Activated CD8-positive, alpha-beta memory T cell treated with anti-CD3 and anti-CD28 coated beads for 36 hours (primary cell): ENCODE measurements around the gene NFYC. TPM values are rescaled to one million over a fixed set of nuclear protein-coding genes. Genes with fewer than 3 reads are reported as not detected.

ENCODE experiments used
- CTCF ChIA-PET: fragments of 350-600 bp; sonication (Branson Sonifier 250); formaldehyde crosslinking; loops from one replicate; lab custom pipeline; 2021; ENCODE audit warnings: antibody characterized with exemption; lab: Charles Lee
- POLR2A ChIA-PET: fragments of 350-600 bp; sonication (Branson Sonifier 250); formaldehyde crosslinking; loops from one replicate; lab custom pipeline; 2021; ENCODE audit warnings: antibody characterized with exemption; lab: Charles Lee
- total RNA-seq, 2 experiments: library from RNA; stranded (reverse); gene quantifications; one replicate each; pipeline ENCODE4 v1.2.3, GENCODE V29; 2021

NFYC gene
- total RNA-seq, 2 experiments from 2014 or later, result 56.5 to 67.9 TPM

DNA sequence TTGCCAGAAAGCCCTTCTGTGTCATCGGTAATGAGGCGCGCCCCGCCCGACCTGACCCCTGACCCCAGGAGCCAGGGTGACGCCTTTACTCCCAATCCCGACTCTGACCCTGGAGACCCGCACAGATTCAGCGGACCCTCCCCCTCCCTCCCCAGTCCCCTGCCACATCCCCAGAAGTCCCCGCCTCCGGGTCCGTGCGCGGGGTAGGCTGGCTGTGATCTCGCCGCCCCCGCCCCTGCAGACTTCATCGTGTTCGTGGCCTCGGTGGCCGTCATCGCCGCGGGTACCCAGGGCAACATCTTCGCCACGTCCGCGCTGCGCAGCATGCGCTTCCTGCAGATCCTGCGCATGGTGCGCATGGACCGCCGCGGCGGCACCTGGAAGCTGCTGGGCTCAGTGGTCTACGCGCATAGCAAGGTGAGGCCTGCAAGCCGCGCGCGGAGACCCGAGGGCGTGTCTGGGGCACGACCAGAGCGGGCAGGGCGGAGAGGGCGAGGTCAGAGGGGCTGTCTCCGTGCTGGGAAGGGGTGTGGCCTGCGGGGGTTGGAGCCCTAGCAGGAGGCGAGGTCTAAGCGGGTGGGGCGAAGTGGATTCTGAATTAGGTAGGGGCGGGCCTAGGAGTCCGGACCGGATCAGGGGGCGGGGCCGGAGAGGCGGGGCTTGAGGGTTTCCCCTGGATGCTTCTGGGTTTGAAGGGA, 126.9 kb downstream of the NFYC start:
- ChIA-PET CTCF (interaction anchor here (1.4 to 2.1 kb wide), 2 partner anchors 11 to 44 kb away, joined by 3 to 4 read pairs; no protein-coding TSS in a partner anchor), POLR2A (no interaction called here)

- POLR2A ChIA-PET, result no interaction called here
- CTCF ChIA-PET, result no interaction called here
These were observed 127.6 kb downstream of the NFYC start for GRCh38 chr1:40819101-40819500.

DNA sequence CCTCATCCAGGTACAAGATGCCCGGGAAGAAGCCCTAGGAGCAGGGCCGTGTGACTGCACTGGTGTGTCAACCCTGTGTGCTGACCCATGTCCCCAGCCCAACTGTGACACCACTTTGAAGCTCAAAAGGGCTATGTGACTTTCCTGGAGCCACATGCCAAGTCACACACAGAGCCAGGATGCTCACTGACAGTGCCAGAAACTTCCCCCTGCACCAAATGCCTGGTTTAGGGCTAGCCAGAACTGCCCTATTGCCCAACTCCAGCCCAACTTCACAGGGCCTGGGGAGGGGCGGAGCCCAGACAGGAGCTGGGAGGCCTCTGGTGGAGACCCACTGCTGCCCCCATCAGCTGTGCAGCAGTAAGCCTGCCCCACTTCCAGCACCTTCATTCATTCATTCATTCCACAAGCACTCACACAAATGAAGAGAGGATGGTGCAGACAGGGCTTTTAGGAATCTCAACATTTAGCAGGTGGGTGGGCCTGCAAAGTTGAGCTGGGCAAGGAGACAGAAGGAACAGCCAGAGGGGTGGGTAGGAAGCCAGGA, 128.8 kb downstream of the NFYC start:
- POLR2A ChIA-PET, result no interaction called here
- CTCF ChIA-PET, result no interaction called here

Other genes with a start within 250 kb of the NFYC start
- 1 to 10 TPM; 4.2 to 4.6 TPM for gene ZFP69B, start 241.2 kb upstream of the NFYC start, total RNA-seq
- 1 to 10 TPM; 3.0 to 3.5 TPM for gene ZFP69, start 214.4 kb upstream of the NFYC start, total RNA-seq
- gene EXO5, start 182.9 kb upstream of the NFYC start, total RNA-seq, result 10 to 100 TPM; 14.1 TPM
- gene ZNF684, start 160.1 kb upstream of the NFYC start, total RNA-seq, result 1 to 10 TPM; 4.0 to 4.6 TPM
- gene RIMS3, start 26.0 kb upstream of the NFYC start, total RNA-seq, result 1 to 10 TPM; 1.2 to 1.4 TPM
- gene KCNQ4, start 92.1 kb downstream of the NFYC start, total RNA-seq, result under 1 TPM; 0.17 to 0.25 TPM
- gene CITED4, start 170.7 kb downstream of the NFYC start, total RNA-seq, result 1 to 10 TPM; 1.0 to 1.9 TPM